Measurements from ENCODE around the gene CHST8.

CHST8 gene

GRCh38 chr19:33805840-33806433, 184.2 kb downstream of the CHST8 start:
- WGBS: 96% methylated on average over 9 of the region's 9 CpGs
- Histone ChIP-seq H3K9me3 (ENCODE audit: control insufficient read depth, low read length) (no peaks in the 10 kb centered on the region), H3K9ac (ENCODE audit: low read length) (no peak overlapping the region)

GRCh38 chr19:33806434-33806881, 184.7 kb downstream of the CHST8 start:
- no peak overlapping the region for H3K18ac ChIP-seq (ENCODE audit: low read depth in 1 of 2, low read length in 2 of 2)
- H2AK5ac ChIP-seq (ENCODE audit: low read length, severe bottlenecking): no peak overlapping the region
- no peak overlapping the region for H4K91ac ChIP-seq (ENCODE audit: low read length)
- no peak overlapping the region for H2BK15ac ChIP-seq (ENCODE audit: low read depth, poor library complexity, severe bottlenecking)
- no peaks in the 10 kb centered on the region for H3K9me3 ChIP-seq (ENCODE audit: control insufficient read depth, low read length)
- no peak overlapping the region for H3K4me2 ChIP-seq (ENCODE audit: low read length, poor library complexity, severe bottlenecking)
- no peak overlapping the region for H2AFZ ChIP-seq (ENCODE audit: low read depth, low read length)
- no peak overlapping the region for H2BK120ac ChIP-seq (ENCODE audit: low read depth, low read length)
- no peak overlapping the region for H3K14ac ChIP-seq (ENCODE audit: low read length in 2 of 2)
- H3K79me1 ChIP-seq (replicated peaks; ENCODE audit: low read length, poor library complexity, severe bottlenecking): peaks cover 34% of the 10 kb centered on the region
- peaks cover 0 to 76% of the 10 kb centered on the region in 2 experiments for H3K36me3 ChIP-seq (ENCODE audit: control insufficient read depth in 1 of 2, insufficient read depth in 2 of 2, low read depth in 1 of 2, low read length in 2 of 2)
- H3K27ac ChIP-seq (ENCODE audit: low read length, poor library complexity, severe bottlenecking): no peak overlapping the region
- H3K4me1 ChIP-seq (ENCODE audit: control insufficient read depth, insufficient read depth, low read depth, low read length): peaks cover 11% of the 10 kb centered on the region
- no peak overlapping the region for H2BK5ac ChIP-seq (ENCODE audit: low read depth, low read length, poor library complexity, severe bottlenecking)
- WGBS: 94% methylated on average over 8 of the region's 8 CpGs
- H2BK12ac ChIP-seq (ENCODE audit: low read length in 2 of 2): no peak overlapping the region
- no peak overlapping the region for H3K4ac ChIP-seq (ENCODE audit: low read depth in 1 of 2, low read length in 2 of 2)
- H4K8ac ChIP-seq (ENCODE audit: low read length): no peak overlapping the region
- no peak overlapping the region for H3K23ac ChIP-seq (ENCODE audit: low read length in 2 of 2)
- H3K27me3 ChIP-seq (ENCODE audit: control insufficient read depth in 1 of 2, insufficient read depth in 1 of 2, low read length in 2 of 2): no peaks in the 10 kb centered on the region
- no peak for DNase-seq
- H3K4me3 ChIP-seq (ENCODE audit: insufficient read depth in 1 of 2, low read depth in 1 of 2, low read length in 2 of 2): no peak overlapping the region
- no peak overlapping the region for H3K9ac ChIP-seq (ENCODE audit: low read length)

More at GRCh38 chr19:33805840-33806433, 184.2 kb downstream of the CHST8 start:
- H3K4me1 ChIP-seq (ENCODE audit: control insufficient read depth, insufficient read depth, low read depth, low read length): peaks cover 13% of the 10 kb centered on the region
- H3K27ac ChIP-seq (ENCODE audit: low read length, poor library complexity, severe bottlenecking): no peak overlapping the region
- no peak overlapping the region for H4K91ac ChIP-seq (ENCODE audit: low read length)
- H3K14ac ChIP-seq (ENCODE audit: low read length in 2 of 2): no peak overlapping the region
- H2BK15ac ChIP-seq (ENCODE audit: low read depth, poor library complexity, severe bottlenecking): no peak overlapping the region
- no peak overlapping the region for H2BK120ac ChIP-seq (ENCODE audit: low read depth, low read length)
- no peak overlapping the region for H3K23ac ChIP-seq (ENCODE audit: low read length in 2 of 2)
- H4K8ac ChIP-seq (ENCODE audit: low read length): no peak overlapping the region
- no peak overlapping the region for H2BK12ac ChIP-seq (ENCODE audit: low read length in 2 of 2)
- H3K27me3 ChIP-seq (ENCODE audit: control insufficient read depth in 1 of 2, insufficient read depth in 1 of 2, low read length in 2 of 2): no peaks in the 10 kb centered on the region
- peaks cover 0 to 76% of the 10 kb centered on the region in 2 experiments for H3K36me3 ChIP-seq (ENCODE audit: control insufficient read depth in 1 of 2, insufficient read depth in 2 of 2, low read depth in 1 of 2, low read length in 2 of 2)
- no peak overlapping the region for H2AFZ ChIP-seq (ENCODE audit: low read depth, low read length)
- H3K4me3 ChIP-seq (ENCODE audit: insufficient read depth in 1 of 2, low read depth in 1 of 2, low read length in 2 of 2): no peak overlapping the region
- H3K4me2 ChIP-seq (ENCODE audit: low read length, poor library complexity, severe bottlenecking): no peak overlapping the region
- no peak overlapping the region for H3K4ac ChIP-seq (ENCODE audit: low read depth in 1 of 2, low read length in 2 of 2)
- H2BK5ac ChIP-seq (ENCODE audit: low read depth, low read length, poor library complexity, severe bottlenecking): no peak overlapping the region
- DNase-seq: no peak
- no peak overlapping the region for H2AK5ac ChIP-seq (ENCODE audit: low read length, severe bottlenecking)
- H3K18ac ChIP-seq (ENCODE audit: low read depth in 1 of 2, low read length in 2 of 2): no peak overlapping the region
- peaks cover 36% of the 10 kb centered on the region for H3K79me1 ChIP-seq (replicated peaks; ENCODE audit: low read length, poor library complexity, severe bottlenecking)

DNA sequence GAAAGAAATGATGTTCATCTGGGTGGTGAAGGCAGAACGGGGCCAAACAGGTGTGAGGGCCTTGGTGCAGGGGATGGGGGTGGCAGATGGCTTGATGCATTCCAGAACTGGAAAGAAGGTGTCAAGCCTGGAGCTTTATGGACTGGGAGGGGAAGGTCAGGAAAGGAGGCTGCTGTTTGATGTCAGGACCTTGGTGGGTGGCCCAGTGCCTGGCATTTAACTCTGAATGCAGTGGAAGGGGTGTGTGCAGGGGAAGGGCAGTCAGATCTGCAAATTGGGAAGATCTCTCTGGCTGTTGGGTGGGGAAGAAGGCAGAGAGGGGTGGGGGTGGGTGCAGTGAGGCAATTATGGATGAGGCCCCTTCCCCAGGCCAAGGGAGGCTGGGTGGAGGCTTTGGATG, 186.6 kb downstream of the CHST8 start:
- Histone ChIP-seq H2BK120ac (ENCODE audit: low read depth, low read length) (no peak overlapping the region), H2AFZ (ENCODE audit: low read depth, low read length) (no peak overlapping the region), H2AK5ac (ENCODE audit: low read length, severe bottlenecking) (no peak overlapping the region), H4K91ac (ENCODE audit: low read length) (no peak overlapping the region), H3K27me3 (ENCODE audit: control insufficient read depth in 1 of 2, insufficient read depth in 1 of 2, low read length in 2 of 2) (no peaks in the 10 kb centered on the region), H3K9ac (ENCODE audit: low read length) (no peak overlapping the region), H3K36me3 (ENCODE audit: control insufficient read depth in 1 of 2, insufficient read depth in 2 of 2, low read depth in 1 of 2, low read length in 2 of 2) (peaks cover 0 to 74% of the 10 kb centered on the region in 2 experiments), H3K9me3 (ENCODE audit: control insufficient read depth, low read length) (no peaks in the 10 kb centered on the region), H2BK15ac (ENCODE audit: low read depth, poor library complexity, severe bottlenecking) (no peak overlapping the region), H3K14ac (ENCODE audit: low read length in 2 of 2) (no peak overlapping the region), H3K79me1 (replicated peaks; ENCODE audit: low read length, poor library complexity, severe bottlenecking) (peaks cover 28% of the 10 kb centered on the region), H3K18ac (ENCODE audit: low read depth in 1 of 2, low read length in 2 of 2) (no peak overlapping the region), H3K27ac (ENCODE audit: low read length, poor library complexity, severe bottlenecking) (no peak overlapping the region), H3K4me3 (ENCODE audit: insufficient read depth in 1 of 2, low read depth in 1 of 2, low read length in 2 of 2) (no peak overlapping the region), H2BK12ac (ENCODE audit: low read length in 2 of 2) (no peak overlapping the region), H4K8ac (ENCODE audit: low read length) (no peak overlapping the region), H3K4ac (ENCODE audit: low read depth in 1 of 2, low read length in 2 of 2) (no peak overlapping the region), H3K4me2 (ENCODE audit: low read length, poor library complexity, severe bottlenecking) (no peak overlapping the region), H3K4me1 (ENCODE audit: control insufficient read depth, insufficient read depth, low read depth, low read length) (peaks cover 18% of the 10 kb centered on the region), H3K23ac (ENCODE audit: low read length in 2 of 2) (no peak overlapping the region), H2BK5ac (ENCODE audit: low read depth, low read length, poor library complexity, severe bottlenecking) (no peak overlapping the region)
- DNase-seq: no peak
- WGBS: 81% methylated on average over 1 of the region's 1 CpG

GRCh38 chr19:33809960-33810359, 188.2 kb downstream of the CHST8 start:
- H4K91ac ChIP-seq (ENCODE audit: low read length): no peak overlapping the region
- no peak overlapping the region for H3K9ac ChIP-seq (ENCODE audit: low read length)
- H3K4me1 ChIP-seq (ENCODE audit: control insufficient read depth, insufficient read depth, low read depth, low read length): peaks cover 16% of the 10 kb centered on the region
- H3K36me3 ChIP-seq (ENCODE audit: control insufficient read depth in 1 of 2, insufficient read depth in 2 of 2, low read depth in 1 of 2, low read length in 2 of 2): peaks cover 0 to 67% of the 10 kb centered on the region in 2 experiments
- H3K27me3 ChIP-seq (ENCODE audit: control insufficient read depth in 1 of 2, insufficient read depth in 1 of 2, low read length in 2 of 2): no peaks in the 10 kb centered on the region
- H3K9me3 ChIP-seq (ENCODE audit: control insufficient read depth, low read length): no peaks in the 10 kb centered on the region
- no peak overlapping the region for H3K4me2 ChIP-seq (ENCODE audit: low read length, poor library complexity, severe bottlenecking)
- H2AFZ ChIP-seq (ENCODE audit: low read depth, low read length): no peak overlapping the region
- DNase-seq: peak; percentile 17
- H3K27ac ChIP-seq (ENCODE audit: low read length, poor library complexity, severe bottlenecking): no peak overlapping the region
- no peak overlapping the region for H2BK15ac ChIP-seq (ENCODE audit: low read depth, poor library complexity, severe bottlenecking)
- H3K4ac ChIP-seq (ENCODE audit: low read depth in 1 of 2, low read length in 2 of 2): no peak overlapping the region
- no peak overlapping the region for H2BK12ac ChIP-seq (ENCODE audit: low read length in 2 of 2)
- WGBS: 82% methylated on average over 5 of the region's 6 CpGs
- peak overlapping the region in 1 of 2 experiments; percentile 6 for H3K4me3 ChIP-seq (ENCODE audit: insufficient read depth in 1 of 2, low read depth in 1 of 2, low read length in 2 of 2)
- H4K8ac ChIP-seq (ENCODE audit: low read length): no peak overlapping the region
- no peak overlapping the region for H2AK5ac ChIP-seq (ENCODE audit: low read length, severe bottlenecking)
- no peak overlapping the region for H3K14ac ChIP-seq (ENCODE audit: low read length in 2 of 2)
- no peak overlapping the region for H3K23ac ChIP-seq (ENCODE audit: low read length in 2 of 2)
- no peak overlapping the region for H3K18ac ChIP-seq (ENCODE audit: low read depth in 1 of 2, low read length in 2 of 2)
- H3K79me1 ChIP-seq (replicated peaks; ENCODE audit: low read length, poor library complexity, severe bottlenecking): peaks cover 17% of the 10 kb centered on the region
- no peak overlapping the region for H2BK5ac ChIP-seq (ENCODE audit: low read depth, low read length, poor library complexity, severe bottlenecking)
- H2BK120ac ChIP-seq (ENCODE audit: low read depth, low read length): no peak overlapping the region
